GM12878 (cell line): ENCODE measurements around the gene RANBP6. TPM values are rescaled to one million over a fixed set of nuclear protein-coding genes. Genes with fewer than 3 reads are reported as not detected.

Experiments
- BCLAF1 ChIP-seq: fragments of 450-650 bp; IDR thresholded peaks from 2 replicates; pipeline ENCODE4 v1.6.1; 2017; ENCODE audit warnings: antibody characterized with exemption, mild to moderate bottlenecking, moderate library complexity
- BMI1 ChIP-seq: fragments of 450-650 bp; IDR thresholded peaks from 2 replicates; pipeline ENCODE4 v1.6.1; 2016; ENCODE audit warnings: mild to moderate bottlenecking, moderate library complexity, borderline replicate concordance
- CREM ChIP-seq: IDR thresholded peaks from 2 replicates; pipeline ENCODE4 v1.6.1; 2014; ENCODE audit warnings: antibody characterized with exemption, low read depth
- E2F8 ChIP-seq: fragments of 450-650 bp; IDR thresholded peaks from 2 replicates; pipeline ENCODE4 v1.6.1; 2018; ENCODE audit warnings: mild to moderate bottlenecking, low read depth, moderate library complexity; ENCODE audit not compliant: partially characterized antibody
- ELK1 ChIP-seq: IDR thresholded peaks from 2 replicates; pipeline ENCODE4 v1.6.1; 2012; ENCODE audit warnings: low read depth, low read length, improper control_type of control experiment
- EP300 ChIP-seq, 2 experiments: fragments of 150-350 bp in 1 of 2; IDR thresholded peaks; 2 replicates each; pipeline ENCODE4 v1.6.1; 2011 to 2012; ENCODE audit warnings: low read depth in 2 of 2, low read length in 2 of 2, borderline replicate concordance in 1 of 2, improper control_type of control experiment in 1 of 2, inconsistent platforms in 1 of 2; ENCODE audit not compliant: control insufficient read depth in 1 of 2
- ESRRA ChIP-seq: IDR thresholded peaks from 2 replicates; pipeline ENCODE4 v1.6.1; 2012; ENCODE audit warnings: mild to moderate bottlenecking, low read length, improper control_type of control experiment
- ETV6 ChIP-seq, 2 experiments: fragments of 450-650 bp in 1 of 2; IDR thresholded peaks in 1 of 2; conservative IDR thresholded peaks in 1 of 2; 2 replicates each; pipeline ENCODE4 v1.6.1; 2014; ENCODE audit warnings: antibody characterized with exemption in 1 of 2, borderline replicate concordance in 1 of 2, low read depth in 1 of 2, mild to moderate bottlenecking in 1 of 2, moderate library complexity in 1 of 2
- HDGF ChIP-seq: fragments of 450-650 bp; IDR thresholded peaks from 2 replicates; pipeline ENCODE4 v1.6.1; 2016; ENCODE audit warnings: antibody characterized with exemption
- JUND ChIP-seq: IDR thresholded peaks from 2 replicates; pipeline ENCODE4 v1.6.1; 2012; ENCODE audit warnings: low read depth, mild to moderate bottlenecking, low read length, improper control_type of control experiment, moderate library complexity
- NFYB ChIP-seq: IDR thresholded peaks from 2 replicates; pipeline ENCODE4 v1.6.1; 2011; ENCODE audit warnings: low read depth, mild to moderate bottlenecking, low read length, improper control_type of control experiment, moderate library complexity; ENCODE audit not compliant: insufficient read depth
- PAX5 ChIP-seq: IDR thresholded peaks from 2 replicates; pipeline ENCODE4 v1.6.1; 2011; ENCODE audit warnings: low read depth, low read length, borderline replicate concordance
- RFX5 ChIP-seq: IDR thresholded peaks from 2 replicates; pipeline ENCODE4 v1.6.1; 2011; ENCODE audit warnings: low read depth, low read length, improper control_type of control experiment
- SIX5 ChIP-seq: IDR thresholded peaks from 2 replicates; pipeline ENCODE4 v1.6.1; 2011; ENCODE audit warnings: mild to moderate bottlenecking, low read depth, low read length, moderate library complexity; ENCODE audit not compliant: severe bottlenecking
- SP1 ChIP-seq: IDR thresholded peaks from one replicate; pipeline ENCODE4 v1.6.1; 2011; ENCODE audit warnings: low read depth, low read length
- SREBF2 ChIP-seq: IDR thresholded peaks from 2 replicates; pipeline ENCODE4 v1.6.1; 2012; ENCODE audit warnings: mild to moderate bottlenecking, low read length
- SUZ12 ChIP-seq: fragments of 200-600 bp; sonication (generic); IDR thresholded peaks from one replicate; pipeline ENCODE4 v1.6.1; 2018; ENCODE audit warnings: antibody characterized with exemption, mild to moderate bottlenecking; ENCODE audit not compliant: unreplicated experiment
- TAF1 ChIP-seq: IDR thresholded peaks from 2 replicates; pipeline ENCODE4 v1.6.1; 2011; ENCODE audit warnings: mild to moderate bottlenecking, low read depth, low read length, borderline replicate concordance
- TCF12 ChIP-seq: IDR thresholded peaks from 2 replicates; pipeline ENCODE4 v1.6.1; 2011; ENCODE audit warnings: low read depth, mild to moderate bottlenecking, low read length
- ZNF384 ChIP-seq: IDR thresholded peaks from 2 replicates; pipeline ENCODE4 v1.6.1; 2012; ENCODE audit warnings: low read depth, mild to moderate bottlenecking, low read length, improper control_type of control experiment, borderline replicate concordance
- polyA plus RNA-seq, 11 experiments: library from polyadenylated mRNA; depleted of rRNA in 4 of 11; unstranded in 6 of 11; stranded (reverse) in 5 of 11; fragments of >200 nt; fragmentation: Nextera tagmentation in 4 of 11; fragmentation: Illumina TruSeq in 1 of 11; extraction: Ambion mirVana in 4 of 11; extraction: Trizol in 1 of 11; gene quantifications; 1 replicate in 1 of 11; 2 replicates in 10 of 11; pipeline versions ENCODE4 v1.2.1 to v1.2.3, GENCODE V29; 2011 to 2016; ENCODE audit warnings: inconsistent platforms in 2 of 11, missing spikeins in 2 of 11, low read depth in 1 of 11
- total RNA-seq, 4 experiments: library from RNA; depleted of rRNA in 3 of 4; stranded (reverse); fragments of >200 nt in 3 of 4; fragmentation: Illumina TruSeq in 1 of 4; extraction: Trizol in 1 of 4; gene quantifications; 2 replicates each; pipeline versions ENCODE4 v1.2.1 to v1.2.3, GENCODE V29; 2013 to 2021

The RANBP6 gene
- total and polyA plus RNA-seq, 10 of the 15 experiments (the other 5 are each of a cell fraction or from before 2014, with no cell fraction given), result 10.9 to 26.9 (median 19.4) TPM

- no peak for TF ChIP-seq BCLAF1
- no peak for TF ChIP-seq TCF12
- TF ChIP-seq ETV6 (conservative IDR thresholded peaks at IDR 0.05 in 1 of 2, IDR thresholded peaks at IDR 0.05 in 1 of 2; ENCODE audit: borderline replicate concordance in 1 of 2, low read depth in 1 of 2), result no peak
- no peak for TF ChIP-seq JUND
- no peak for TF ChIP-seq SREBF2
- no peak for TF ChIP-seq CREM
- no peak for TF ChIP-seq E2F8
- TF ChIP-seq RFX5, result no peak
- no peak for TF ChIP-seq ZNF384
- TF ChIP-seq SUZ12, result no peak
- TF ChIP-seq NFYB, result no peak
- no peak for TF ChIP-seq TAF1
- TF ChIP-seq PAX5, result no peak
- TF ChIP-seq SP1, result peak; percentile 7
- peak; percentile 90; the same call in 1 of the 2 replicates for TF ChIP-seq HDGF
- peak in 1 of 2 experiments; percentile 46; a peak in 1 of 4 replicates for TF ChIP-seq EP300 (IDR thresholded peaks at IDR 0.05; ENCODE audit: borderline replicate concordance in 1 of 2, control insufficient read depth in 1 of 2, low read depth in 2 of 2, low read length in 2 of 2)
- no peak for TF ChIP-seq ELK1
- no peak for TF ChIP-seq SIX5
- no peak for TF ChIP-seq ESRRA
- 0 out of 2 replicates have a peak, but pooled peaks have one; percentile 26 for TF ChIP-seq BMI1
These were observed 36.1 kb upstream of the RANBP6 start (continued) for GRCh38 chr9:6051511-6051950.
